WTC11 (cell line): Measurements from ENCODE around the gene CYP3A4. TPM values are rescaled to one million over a fixed set of nuclear protein-coding genes. Genes with fewer than 3 reads are reported as not detected.

ENCODE experiments used
- ATAC-seq: fragments of 200-7000 bp; cut with Tn5 transposase; 2 replicates; pipeline ENCODE4 v1.10.0; 2021; ENCODE audit warnings: mild to moderate bottlenecking, moderate library complexity
- CTCF ChIA-PET: fragments of 300-600 bp; sonication (Branson Sonifier 250); formaldehyde crosslinking; loops from one replicate; lab custom pipeline; 2021; ENCODE audit warnings: antibody characterized with exemption; lab: Charles Lee
- POLR2A ChIA-PET: fragments of 350-600 bp; sonication (Branson Sonifier 250); formaldehyde crosslinking; loops from one replicate; lab custom pipeline; 2021; ENCODE audit warnings: antibody characterized with exemption; lab: Charles Lee
- DNase-seq: peaks from one replicate; pipeline ENCODE4 v3.0.0; 2021; ENCODE audit warnings: low spot score
- H3K27ac Mint-ChIP-seq: 2 replicates; pipeline ENCODE4 v1.8.0; 2021; ENCODE audit warnings: mixed read lengths
- H3K27me3 Mint-ChIP-seq: 2 replicates; pipeline ENCODE4 v1.8.0; 2021; ENCODE audit warnings: low read depth, mild to moderate bottlenecking, moderate library complexity, mixed read lengths
- H3K36me3 Mint-ChIP-seq: 2 replicates; pipeline ENCODE4 v1.8.0; 2021; ENCODE audit warnings: mixed read lengths
- H3K4me1 Mint-ChIP-seq: 2 replicates; pipeline ENCODE4 v1.8.0; 2022; ENCODE audit warnings: mixed read lengths
- H3K4me3 Mint-ChIP-seq: 2 replicates; pipeline ENCODE4 v1.8.0; 2021; ENCODE audit warnings: mild to moderate bottlenecking, moderate library complexity, mixed read lengths
- H3K9me3 Mint-ChIP-seq: 2 replicates; pipeline ENCODE4 v1.8.0; 2021; ENCODE audit warnings: mixed read lengths
- CREM ChIP-seq: sonication (generic); formaldehyde crosslinking; IDR thresholded peaks from 2 replicates; pipeline ENCODE4 v1.8.1; 2022; ENCODE audit warnings: mild to moderate bottlenecking, missing genetic modification reagents, moderate library complexity
- ELF4 ChIP-seq: sonication (generic); formaldehyde crosslinking; IDR thresholded peaks from 2 replicates; pipeline ENCODE4 v1.8.1; 2022; ENCODE audit warnings: low read depth, mild to moderate bottlenecking, moderate library complexity, missing genetic modification reagents
- GRHL2 ChIP-seq: fragments of 250-450 bp; sonication (Bioruptor Pico); IDR thresholded peaks from 2 replicates; pipeline ENCODE4 v1.8.0; 2022; ENCODE audit warnings: mild to moderate bottlenecking, moderate library complexity; ENCODE audit not compliant: insufficient replicate concordance, severe bottlenecking
- GTF2I ChIP-seq: fragments of 250-450 bp; sonication (Bioruptor Pico); conservative IDR thresholded peaks from 2 replicates; pipeline ENCODE4 v1.4.0; 2021; ENCODE audit warnings: mild to moderate bottlenecking
- NFE2L1 ChIP-seq: sonication (generic); formaldehyde crosslinking; IDR thresholded peaks from 2 replicates; pipeline ENCODE4 v1.8.1; 2023; ENCODE audit warnings: missing genetic modification reagents
- NR3C1 ChIP-seq: sonication (generic); formaldehyde crosslinking; conservative IDR thresholded peaks from 2 replicates; pipeline ENCODE4 v1.8.1; 2023; ENCODE audit warnings: low read depth, mild to moderate bottlenecking, missing genetic modification reagents
- TCF7 ChIP-seq: sonication (generic); formaldehyde crosslinking; IDR thresholded peaks from 2 replicates; pipeline ENCODE4 v1.8.0; 2022; ENCODE audit warnings: mild to moderate bottlenecking, low read depth, missing genetic modification reagents, moderate library complexity
- TEAD1 ChIP-seq: sonication (generic); formaldehyde crosslinking; IDR thresholded peaks from 2 replicates; pipeline ENCODE4 v1.8.0; 2022; ENCODE audit warnings: mild to moderate bottlenecking, missing genetic modification reagents
- TP53 ChIP-seq: sonication (generic); formaldehyde crosslinking; IDR thresholded peaks from 2 replicates; pipeline ENCODE4 v1.8.1; 2023; ENCODE audit warnings: mild to moderate bottlenecking, missing genetic modification reagents
- ZNF121 ChIP-seq: sonication (generic); formaldehyde crosslinking; IDR thresholded peaks from 2 replicates; pipeline ENCODE4 v1.8.0; 2023; ENCODE audit warnings: missing genetic modification reagents
- total RNA-seq: library from RNA; stranded (reverse); gene quantifications from 3 replicates; pipeline ENCODE4 v1.2.3, GENCODE V29; 2021
- TF ChIP-seq, protein P1 (sequence below): sonication (generic); formaldehyde crosslinking; IDR thresholded peaks from 2 replicates; pipeline ENCODE4 v1.8.1; 2022; ENCODE audit warnings: low read depth, mild to moderate bottlenecking, moderate library complexity, missing genetic modification reagents, borderline replicate concordance
- TF ChIP-seq, protein P2 (sequence below): sonication (generic); formaldehyde crosslinking; IDR thresholded peaks from 2 replicates; pipeline ENCODE4 v1.8.0; 2022; ENCODE audit warnings: missing genetic modification reagents
- TF ChIP-seq, protein P3 (sequence below): sonication (generic); formaldehyde crosslinking; IDR thresholded peaks from 2 replicates; pipeline ENCODE4 v1.8.0; 2022; ENCODE audit warnings: mild to moderate bottlenecking, missing genetic modification reagents
- TF ChIP-seq, protein P4 (sequence below): fragments of 250-450 bp; sonication (Bioruptor Pico); IDR thresholded peaks from 2 replicates; pipeline ENCODE4 v2.1.2; 2022; ENCODE audit warnings: mild to moderate bottlenecking, moderate library complexity
- TF ChIP-seq, protein P5 (sequence below): sonication (generic); formaldehyde crosslinking; IDR thresholded peaks from 2 replicates; pipeline ENCODE4 v1.8.0; 2022; ENCODE audit warnings: mild to moderate bottlenecking, missing genetic modification reagents
- TF ChIP-seq, protein P6 (sequence below): sonication (generic); formaldehyde crosslinking; IDR thresholded peaks from 2 replicates; pipeline ENCODE4 v1.8.1; 2022; ENCODE audit warnings: mild to moderate bottlenecking, moderate library complexity, missing genetic modification reagents
- TF ChIP-seq, protein P7 (sequence below): fragments of 250-450 bp; sonication (Bioruptor Pico); IDR thresholded peaks from 2 replicates; pipeline ENCODE4 v1.8.0; 2021; ENCODE audit warnings: mild to moderate bottlenecking
- TF ChIP-seq, protein P8 (sequence below): sonication (generic); formaldehyde crosslinking; IDR thresholded peaks from 2 replicates; pipeline ENCODE4 v1.8.1; 2023; ENCODE audit warnings: mild to moderate bottlenecking, missing genetic modification reagents, borderline replicate concordance

Gene CYP3A4
- total RNA-seq, 1 experiment from 2014 or later, result 0.33 TPM

DNA sequence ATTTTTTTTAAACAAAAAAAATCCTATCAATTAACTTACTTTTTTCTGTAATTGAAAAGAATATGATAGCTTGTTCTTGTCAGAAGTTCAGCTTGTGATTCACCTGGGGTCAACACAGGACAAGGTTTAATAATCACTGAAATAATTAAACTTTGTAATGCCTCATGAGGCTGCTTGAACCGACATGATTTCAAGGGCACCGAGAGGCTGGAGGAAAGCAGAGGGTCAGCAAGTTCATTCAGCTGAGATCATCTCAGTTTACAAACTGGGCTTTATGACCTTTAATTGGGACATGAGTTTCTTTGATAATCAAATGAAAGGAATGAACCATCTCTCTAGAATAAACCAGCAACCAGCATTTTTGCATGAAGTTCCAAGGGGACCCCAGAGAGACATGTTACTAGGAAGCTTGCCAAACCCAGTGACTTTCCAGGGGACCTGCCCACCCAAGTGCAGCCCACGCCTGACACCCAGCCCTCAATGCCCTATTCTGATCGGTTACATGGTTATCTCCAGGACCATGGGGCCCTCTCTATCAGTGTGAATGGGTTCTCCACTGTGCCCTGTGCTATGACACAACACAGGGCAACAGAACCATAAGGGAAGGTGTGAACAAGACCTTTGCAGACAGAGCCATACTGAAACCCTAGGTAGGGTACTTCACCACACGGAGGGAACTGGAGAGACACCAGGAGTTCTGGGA is 7.8 kb upstream of the CYP3A4 start:
- TF ChIP-seq ZNF121 (CRISPR knock-in tag) (no peak), TCF7 (CRISPR knock-in tag) (no peak), NR3C1 (CRISPR knock-in tag) (no peak)
- TF ChIP-seq, protein P1, sequence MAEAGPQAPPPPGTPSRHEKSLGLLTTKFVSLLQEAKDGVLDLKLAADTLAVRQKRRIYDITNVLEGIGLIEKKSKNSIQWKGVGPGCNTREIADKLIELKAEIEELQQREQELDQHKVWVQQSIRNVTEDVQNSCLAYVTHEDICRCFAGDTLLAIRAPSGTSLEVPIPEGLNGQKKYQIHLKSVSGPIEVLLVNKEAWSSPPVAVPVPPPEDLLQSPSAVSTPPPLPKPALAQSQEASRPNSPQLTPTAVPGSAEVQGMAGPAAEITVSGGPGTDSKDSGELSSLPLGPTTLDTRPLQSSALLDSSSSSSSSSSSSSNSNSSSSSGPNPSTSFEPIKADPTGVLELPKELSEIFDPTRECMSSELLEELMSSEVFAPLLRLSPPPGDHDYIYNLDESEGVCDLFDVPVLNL, result no peak
- TF ChIP-seq, all 79 proteins: peak for 0
- no peaks in the 10 kb centered on the region for H3K4me1 Mint-ChIP-seq
- H3K9me3 Mint-ChIP-seq, result peaks cover 3% of the 10 kb centered on the region; the same call in 1 of the 2 replicates
- H3K27me3 Mint-ChIP-seq, result peaks cover 3% of the 10 kb centered on the region
- H3K36me3 Mint-ChIP-seq, result no peaks in the 10 kb centered on the region
- DNase-seq (no peak), ATAC-seq (no peak)
- CTCF ChIA-PET, result no interaction called here
- POLR2A ChIA-PET, result no interaction called here
- no peak overlapping the region for H3K27ac Mint-ChIP-seq
- H3K4me3 Mint-ChIP-seq, result no peak overlapping the region

DNA sequence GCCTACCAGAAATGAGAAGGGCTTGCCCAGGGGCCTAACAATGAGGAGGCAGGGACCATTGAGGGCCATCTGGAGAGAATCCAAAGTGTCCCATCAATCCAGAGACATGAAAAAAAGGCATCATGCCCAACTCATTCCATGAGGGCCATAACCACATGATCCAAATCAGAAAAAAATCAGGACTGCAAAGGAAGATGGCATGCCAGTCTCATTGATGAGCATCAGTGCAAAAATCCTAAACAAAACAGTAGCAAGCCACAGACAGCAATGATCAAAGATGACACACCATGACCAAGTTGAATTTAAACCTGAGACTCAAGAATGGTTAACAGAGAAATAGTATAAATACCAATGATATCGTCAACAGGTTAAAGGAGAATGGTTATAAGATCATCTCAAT is 7.0 kb upstream of the CYP3A4 start:
- CTCF ChIA-PET, result no interaction called here
- TF ChIP-seq, protein P2, sequence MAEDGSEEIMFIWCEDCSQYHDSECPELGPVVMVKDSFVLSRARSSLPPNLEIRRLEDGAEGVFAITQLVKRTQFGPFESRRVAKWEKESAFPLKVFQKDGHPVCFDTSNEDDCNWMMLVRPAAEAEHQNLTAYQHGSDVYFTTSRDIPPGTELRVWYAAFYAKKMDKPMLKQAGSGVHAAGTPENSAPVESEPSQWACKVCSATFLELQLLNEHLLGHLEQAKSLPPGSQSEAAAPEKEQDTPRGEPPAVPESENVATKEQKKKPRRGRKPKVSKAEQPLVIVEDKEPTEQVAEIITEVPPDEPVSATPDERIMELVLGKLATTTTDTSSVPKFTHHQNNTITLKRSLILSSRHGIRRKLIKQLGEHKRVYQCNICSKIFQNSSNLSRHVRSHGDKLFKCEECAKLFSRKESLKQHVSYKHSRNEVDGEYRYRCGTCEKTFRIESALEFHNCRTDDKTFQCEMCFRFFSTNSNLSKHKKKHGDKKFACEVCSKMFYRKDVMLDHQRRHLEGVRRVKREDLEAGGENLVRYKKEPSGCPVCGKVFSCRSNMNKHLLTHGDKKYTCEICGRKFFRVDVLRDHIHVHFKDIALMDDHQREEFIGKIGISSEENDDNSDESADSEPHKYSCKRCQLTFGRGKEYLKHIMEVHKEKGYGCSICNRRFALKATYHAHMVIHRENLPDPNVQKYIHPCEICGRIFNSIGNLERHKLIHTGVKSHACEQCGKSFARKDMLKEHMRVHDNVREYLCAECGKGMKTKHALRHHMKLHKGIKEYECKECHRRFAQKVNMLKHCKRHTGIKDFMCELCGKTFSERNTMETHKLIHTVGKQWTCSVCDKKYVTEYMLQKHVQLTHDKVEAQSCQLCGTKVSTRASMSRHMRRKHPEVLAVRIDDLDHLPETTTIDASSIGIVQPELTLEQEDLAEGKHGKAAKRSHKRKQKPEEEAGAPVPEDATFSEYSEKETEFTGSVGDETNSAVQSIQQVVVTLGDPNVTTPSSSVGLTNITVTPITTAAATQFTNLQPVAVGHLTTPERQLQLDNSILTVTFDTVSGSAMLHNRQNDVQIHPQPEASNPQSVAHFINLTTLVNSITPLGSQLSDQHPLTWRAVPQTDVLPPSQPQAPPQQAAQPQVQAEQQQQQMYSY (CRISPR knock-in tag), result no peak
- DNase-seq (no peak), ATAC-seq (no peak)
- Mint-ChIP-seq H3K9me3 (peaks cover 3% of the 10 kb centered on the region; the same call in 1 of the 2 replicates), H3K36me3 (no peaks in the 10 kb centered on the region), H3K27ac (no peak overlapping the region), H3K27me3 (peaks cover 7% of the 10 kb centered on the region), H3K4me1 (no peaks in the 10 kb centered on the region), H3K4me3 (no peak overlapping the region)
- POLR2A ChIA-PET, result no interaction called here

DNA sequence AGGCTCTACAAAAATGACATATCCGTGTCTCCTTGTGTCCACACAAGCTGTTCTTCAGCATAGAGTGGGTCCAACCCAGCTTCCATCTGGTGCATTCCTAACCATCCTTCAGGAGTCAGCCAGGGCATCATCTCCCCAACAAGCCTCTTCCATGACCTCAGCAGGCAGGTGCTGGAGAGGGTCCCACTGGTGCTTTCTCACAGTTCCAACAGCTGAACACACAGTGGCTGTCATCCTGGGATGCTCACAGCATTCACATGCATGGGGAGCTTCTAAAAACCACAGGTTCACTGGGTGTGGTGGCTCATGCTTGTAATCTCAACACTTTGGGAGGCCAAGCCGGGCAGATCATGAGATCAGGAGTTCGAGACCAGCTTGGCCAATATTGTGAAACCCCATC is 6.4 kb upstream of the CYP3A4 start:
- Mint-ChIP-seq H3K9me3 (no peaks in the 10 kb centered on the region), H3K4me3 (no peak overlapping the region), H3K4me1 (no peaks in the 10 kb centered on the region), H3K36me3 (no peaks in the 10 kb centered on the region), H3K27ac (no peak overlapping the region), H3K27me3 (peaks cover 7% of the 10 kb centered on the region)
- DNase-seq (no peak), ATAC-seq (no peak)
- POLR2A ChIA-PET, result no interaction called here
- CTCF ChIA-PET, result no interaction called here
- TF ChIP-seq, protein P3, sequence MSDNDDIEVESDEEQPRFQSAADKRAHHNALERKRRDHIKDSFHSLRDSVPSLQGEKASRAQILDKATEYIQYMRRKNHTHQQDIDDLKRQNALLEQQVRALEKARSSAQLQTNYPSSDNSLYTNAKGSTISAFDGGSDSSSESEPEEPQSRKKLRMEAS, result no peak
- TF ChIP-seq, protein P4, sequence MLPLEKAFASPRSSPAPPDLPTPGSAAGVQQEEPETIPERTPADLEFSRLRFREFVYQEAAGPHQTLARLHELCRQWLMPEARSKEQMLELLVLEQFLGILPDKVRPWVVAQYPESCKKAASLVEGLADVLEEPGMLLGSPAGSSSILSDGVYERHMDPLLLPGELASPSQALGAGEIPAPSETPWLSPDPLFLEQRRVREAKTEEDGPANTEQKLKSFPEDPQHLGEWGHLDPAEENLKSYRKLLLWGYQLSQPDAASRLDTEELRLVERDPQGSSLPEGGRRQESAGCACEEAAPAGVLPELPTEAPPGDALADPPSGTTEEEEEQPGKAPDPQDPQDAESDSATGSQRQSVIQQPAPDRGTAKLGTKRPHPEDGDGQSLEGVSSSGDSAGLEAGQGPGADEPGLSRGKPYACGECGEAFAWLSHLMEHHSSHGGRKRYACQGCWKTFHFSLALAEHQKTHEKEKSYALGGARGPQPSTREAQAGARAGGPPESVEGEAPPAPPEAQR, result no peak
- TF ChIP-seq TEAD1 (CRISPR knock-in tag) (no peak), NFE2L1 (CRISPR knock-in tag) (no peak), CREM (CRISPR knock-in tag) (no peak), GTF2I (no peak), GRHL2 (CRISPR knock-in tag) (no peak), TP53 (CRISPR knock-in tag) (no peak), ELF4 (no peak)
- TF ChIP-seq, protein P5, sequence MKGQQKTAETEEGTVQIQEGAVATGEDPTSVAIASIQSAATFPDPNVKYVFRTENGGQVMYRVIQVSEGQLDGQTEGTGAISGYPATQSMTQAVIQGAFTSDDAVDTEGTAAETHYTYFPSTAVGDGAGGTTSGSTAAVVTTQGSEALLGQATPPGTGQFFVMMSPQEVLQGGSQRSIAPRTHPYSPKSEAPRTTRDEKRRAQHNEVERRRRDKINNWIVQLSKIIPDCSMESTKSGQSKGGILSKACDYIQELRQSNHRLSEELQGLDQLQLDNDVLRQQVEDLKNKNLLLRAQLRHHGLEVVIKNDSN (CRISPR knock-in tag), result no peak
- TF ChIP-seq, protein P6, sequence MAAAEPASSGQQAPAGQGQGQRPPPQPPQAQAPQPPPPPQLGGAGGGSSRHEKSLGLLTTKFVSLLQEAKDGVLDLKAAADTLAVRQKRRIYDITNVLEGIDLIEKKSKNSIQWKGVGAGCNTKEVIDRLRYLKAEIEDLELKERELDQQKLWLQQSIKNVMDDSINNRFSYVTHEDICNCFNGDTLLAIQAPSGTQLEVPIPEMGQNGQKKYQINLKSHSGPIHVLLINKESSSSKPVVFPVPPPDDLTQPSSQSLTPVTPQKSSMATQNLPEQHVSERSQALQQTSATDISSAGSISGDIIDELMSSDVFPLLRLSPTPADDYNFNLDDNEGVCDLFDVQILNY (CRISPR knock-in tag), result no peak
- TF ChIP-seq, protein P7, sequence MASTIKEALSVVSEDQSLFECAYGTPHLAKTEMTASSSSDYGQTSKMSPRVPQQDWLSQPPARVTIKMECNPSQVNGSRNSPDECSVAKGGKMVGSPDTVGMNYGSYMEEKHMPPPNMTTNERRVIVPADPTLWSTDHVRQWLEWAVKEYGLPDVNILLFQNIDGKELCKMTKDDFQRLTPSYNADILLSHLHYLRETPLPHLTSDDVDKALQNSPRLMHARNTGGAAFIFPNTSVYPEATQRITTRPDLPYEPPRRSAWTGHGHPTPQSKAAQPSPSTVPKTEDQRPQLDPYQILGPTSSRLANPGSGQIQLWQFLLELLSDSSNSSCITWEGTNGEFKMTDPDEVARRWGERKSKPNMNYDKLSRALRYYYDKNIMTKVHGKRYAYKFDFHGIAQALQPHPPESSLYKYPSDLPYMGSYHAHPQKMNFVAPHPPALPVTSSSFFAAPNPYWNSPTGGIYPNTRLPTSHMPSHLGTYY (CRISPR knock-in tag), result no peak
- TF ChIP-seq, protein P8, sequence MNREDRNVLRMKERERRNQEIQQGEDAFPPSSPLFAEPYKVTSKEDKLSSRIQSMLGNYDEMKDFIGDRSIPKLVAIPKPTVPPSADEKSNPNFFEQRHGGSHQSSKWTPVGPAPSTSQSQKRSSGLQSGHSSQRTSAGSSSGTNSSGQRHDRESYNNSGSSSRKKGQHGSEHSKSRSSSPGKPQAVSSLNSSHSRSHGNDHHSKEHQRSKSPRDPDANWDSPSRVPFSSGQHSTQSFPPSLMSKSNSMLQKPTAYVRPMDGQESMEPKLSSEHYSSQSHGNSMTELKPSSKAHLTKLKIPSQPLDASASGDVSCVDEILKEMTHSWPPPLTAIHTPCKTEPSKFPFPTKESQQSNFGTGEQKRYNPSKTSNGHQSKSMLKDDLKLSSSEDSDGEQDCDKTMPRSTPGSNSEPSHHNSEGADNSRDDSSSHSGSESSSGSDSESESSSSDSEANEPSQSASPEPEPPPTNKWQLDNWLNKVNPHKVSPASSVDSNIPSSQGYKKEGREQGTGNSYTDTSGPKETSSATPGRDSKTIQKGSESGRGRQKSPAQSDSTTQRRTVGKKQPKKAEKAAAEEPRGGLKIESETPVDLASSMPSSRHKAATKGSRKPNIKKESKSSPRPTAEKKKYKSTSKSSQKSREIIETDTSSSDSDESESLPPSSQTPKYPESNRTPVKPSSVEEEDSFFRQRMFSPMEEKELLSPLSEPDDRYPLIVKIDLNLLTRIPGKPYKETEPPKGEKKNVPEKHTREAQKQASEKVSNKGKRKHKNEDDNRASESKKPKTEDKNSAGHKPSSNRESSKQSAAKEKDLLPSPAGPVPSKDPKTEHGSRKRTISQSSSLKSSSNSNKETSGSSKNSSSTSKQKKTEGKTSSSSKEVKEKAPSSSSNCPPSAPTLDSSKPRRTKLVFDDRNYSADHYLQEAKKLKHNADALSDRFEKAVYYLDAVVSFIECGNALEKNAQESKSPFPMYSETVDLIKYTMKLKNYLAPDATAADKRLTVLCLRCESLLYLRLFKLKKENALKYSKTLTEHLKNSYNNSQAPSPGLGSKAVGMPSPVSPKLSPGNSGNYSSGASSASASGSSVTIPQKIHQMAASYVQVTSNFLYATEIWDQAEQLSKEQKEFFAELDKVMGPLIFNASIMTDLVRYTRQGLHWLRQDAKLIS (CRISPR knock-in tag), result no peak
